TTC549 (cell line): ENCODE data around the gene PRSS23.
"Not testable (repeated sequence)": the region's sequence is repeated elsewhere in the genome, so short reads cannot be mapped to it uniquely, and the experiment has no call there.

Source experiments
- FAIRE-seq: peaks from 2 replicates; lab custom pipeline; 2012; peaks lifted over from hg19 to GRCh38; lab: Jason Lieb, UNC

The PRSS23 gene

GRCh38 chr11:86800076-86800959 lies at the start of gene PRSS23:
Gene PRSS23 (plus strand): TSS chr11:86800542. CDS start chr11:86807644, 7,102 bp downstream.
- no peak for FAIRE-seq

DNA sequence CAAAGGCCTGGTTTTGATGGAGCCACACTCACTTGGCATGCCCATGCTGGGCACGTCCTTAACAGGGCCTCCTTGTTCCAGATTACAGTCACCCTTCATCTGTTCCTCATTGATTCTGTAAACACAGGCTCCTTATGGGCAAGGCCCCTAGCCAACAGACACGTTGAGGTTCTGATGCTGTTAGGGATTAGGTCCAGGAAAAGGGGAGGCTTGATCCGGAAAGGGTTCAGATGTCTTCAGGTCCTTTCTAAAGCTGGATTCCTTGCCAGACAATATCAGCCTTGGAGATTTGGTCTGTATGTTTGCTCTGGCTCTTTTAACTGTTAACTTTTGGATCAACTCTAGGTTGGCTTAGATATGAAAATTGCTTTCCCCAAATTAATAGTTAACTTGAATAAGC lies 46.9 kb upstream of the PRSS23 start:
- FAIRE-seq = no peak

DNA sequence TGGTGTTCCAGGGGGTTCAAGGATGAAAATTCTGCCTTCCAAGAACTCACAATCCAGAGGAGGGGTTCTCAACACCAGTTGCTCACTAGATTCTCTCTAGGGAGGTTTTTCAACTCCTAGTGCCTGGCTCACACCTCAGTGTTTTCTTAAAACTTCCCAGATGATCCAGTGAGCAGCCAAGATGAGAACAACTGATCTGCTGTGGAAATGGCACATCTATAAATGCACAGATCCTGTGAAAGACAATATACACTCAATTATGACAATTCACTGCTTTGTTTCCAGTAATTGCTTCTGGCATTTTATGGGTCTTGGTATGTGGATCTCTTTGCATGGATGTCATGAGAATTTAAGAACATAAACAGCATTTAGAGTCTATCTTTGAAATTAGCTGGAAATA lies 45.2 kb upstream of the PRSS23 start:
- no peak for FAIRE-seq

GRCh38 chr11:86758171-86758570 lies 42.2 kb upstream of the PRSS23 start:
- FAIRE-seq = no peak

GRCh38 chr11:86760577-86760976 lies 39.8 kb upstream of the PRSS23 start:
- no peak for FAIRE-seq

DNA sequence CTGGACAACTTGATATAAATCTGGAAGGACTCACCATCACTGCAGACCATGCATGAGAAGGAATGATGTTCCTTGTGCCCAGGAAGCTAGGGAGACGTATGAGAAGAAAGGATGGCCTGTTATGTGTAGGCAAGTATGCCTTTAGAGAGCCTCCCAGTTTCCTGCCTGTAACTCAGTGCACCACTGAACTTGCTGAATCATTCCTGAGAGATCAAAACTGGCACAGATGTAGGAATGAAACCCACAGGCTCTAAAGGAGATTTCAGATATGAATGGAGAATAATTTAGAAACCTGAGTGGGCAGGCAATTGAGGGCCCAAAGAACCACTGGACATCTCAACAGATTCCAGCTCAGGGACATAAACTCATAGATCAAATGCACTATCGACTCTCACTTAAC lies 38.4 kb upstream of the PRSS23 start:
- FAIRE-seq = no peak

DNA sequence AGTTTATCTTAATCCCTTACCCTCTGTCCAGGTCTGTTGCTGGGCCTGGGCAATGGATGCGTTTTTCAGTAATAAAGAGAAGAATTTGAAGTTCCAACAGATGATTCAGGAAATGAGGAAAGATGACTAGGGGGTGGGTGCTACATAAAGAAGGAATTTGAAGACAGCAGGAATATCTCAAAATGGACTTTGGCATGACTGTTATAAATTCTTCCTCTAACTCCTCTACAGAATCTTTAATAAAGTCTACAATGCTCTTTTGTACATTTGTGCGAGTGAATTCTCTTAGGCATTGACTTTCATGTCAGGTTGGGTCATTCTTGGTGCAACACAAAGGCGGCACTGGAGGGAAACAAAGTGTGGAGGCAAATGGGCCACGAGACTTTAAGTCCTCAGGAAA lies 35.1 kb upstream of the PRSS23 start:
- FAIRE-seq = no peak

DNA sequence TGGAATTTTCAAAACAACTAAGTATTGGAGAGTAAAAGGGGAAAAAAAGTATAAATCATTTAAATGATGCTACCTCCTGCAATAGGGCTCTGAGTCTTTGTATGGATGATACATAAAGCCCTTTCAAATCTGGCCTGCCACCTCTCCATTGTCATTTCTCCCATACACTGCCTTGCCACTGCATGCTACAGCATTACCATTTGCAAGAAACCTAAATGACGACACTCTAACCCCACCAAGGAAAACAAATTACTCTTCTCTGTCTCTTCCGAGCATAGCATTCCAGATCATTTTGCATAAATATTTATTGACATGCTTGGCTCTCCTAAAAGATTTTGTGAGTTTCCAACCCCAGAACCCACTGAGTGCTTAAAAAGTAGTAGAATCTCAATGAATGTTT lies 34.5 kb upstream of the PRSS23 start:
- FAIRE-seq = no peak

DNA sequence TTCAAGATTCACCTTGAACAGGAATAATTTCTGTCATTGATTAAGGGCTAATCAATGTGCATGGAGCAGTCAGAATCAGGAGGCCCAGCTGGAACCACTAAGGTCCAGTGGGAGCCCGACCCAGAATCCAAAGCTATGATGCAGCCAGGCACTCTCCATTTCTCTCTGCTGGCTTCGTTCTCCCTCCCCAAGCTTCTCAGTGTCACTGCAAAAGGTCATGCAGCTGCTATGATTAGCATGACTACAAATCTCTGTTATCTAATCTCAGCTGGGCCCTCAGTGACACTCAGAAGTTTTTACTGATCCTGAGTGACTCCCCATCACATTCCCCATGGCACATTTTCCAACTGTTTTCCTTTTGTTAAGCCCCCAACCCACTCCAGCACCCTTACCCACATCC lies 31.1 kb upstream of the PRSS23 start:
- FAIRE-seq = no peak

GRCh38 chr11:86770473-86771027 lies 29.8 kb upstream of the PRSS23 start:
- FAIRE-seq = not testable (repeated sequence)

GRCh38 chr11:86772999-86773398 lies 27.3 kb upstream of the PRSS23 start:
- no peak for FAIRE-seq

- FAIRE-seq = no peak
Measured at GRCh38 chr11:86773513-86774252, 26.7 kb upstream of the PRSS23 start.

DNA sequence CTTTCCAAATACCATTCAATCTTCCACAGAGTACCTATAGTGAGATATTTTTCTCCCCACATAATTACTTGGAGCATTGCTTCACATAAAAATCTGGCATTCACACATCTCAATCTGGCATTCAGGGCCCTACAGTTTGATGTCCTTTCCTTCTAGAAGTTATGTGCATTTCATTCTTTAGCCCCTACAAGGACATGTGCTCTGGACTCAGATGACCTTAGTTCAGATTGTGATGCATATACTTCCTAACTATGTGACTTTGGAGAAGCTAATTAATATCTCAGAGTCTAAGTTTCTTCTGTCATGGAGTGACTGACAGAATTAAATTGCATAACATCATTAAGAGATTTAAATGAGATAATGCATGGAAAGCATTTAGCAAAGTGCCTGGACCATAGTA lies 25.9 kb upstream of the PRSS23 start:
- FAIRE-seq = no peak

- FAIRE-seq = no peak
Measured at GRCh38 chr11:86775361-86775760, 25.0 kb upstream of the PRSS23 start.

DNA sequence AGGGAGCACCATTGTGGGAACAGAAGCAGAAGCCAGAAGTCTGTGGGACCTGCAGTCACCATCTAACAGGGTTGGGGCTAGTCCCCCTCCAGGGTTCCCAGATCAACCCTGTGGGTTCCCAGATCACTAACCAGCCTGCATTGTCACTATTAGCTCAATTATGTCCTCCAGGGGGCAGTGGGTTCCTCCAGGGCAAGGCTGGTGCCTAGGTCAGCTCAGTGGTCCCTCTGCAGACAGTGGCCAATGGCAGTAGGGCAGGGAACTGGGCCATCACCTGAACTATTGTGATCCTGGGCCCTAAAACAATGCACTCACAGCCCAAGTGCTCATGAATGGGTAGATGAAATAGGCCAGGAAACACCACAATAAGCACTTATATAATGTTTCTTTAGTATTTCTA lies 18.8 kb upstream of the PRSS23 start:
- FAIRE-seq = no peak

DNA sequence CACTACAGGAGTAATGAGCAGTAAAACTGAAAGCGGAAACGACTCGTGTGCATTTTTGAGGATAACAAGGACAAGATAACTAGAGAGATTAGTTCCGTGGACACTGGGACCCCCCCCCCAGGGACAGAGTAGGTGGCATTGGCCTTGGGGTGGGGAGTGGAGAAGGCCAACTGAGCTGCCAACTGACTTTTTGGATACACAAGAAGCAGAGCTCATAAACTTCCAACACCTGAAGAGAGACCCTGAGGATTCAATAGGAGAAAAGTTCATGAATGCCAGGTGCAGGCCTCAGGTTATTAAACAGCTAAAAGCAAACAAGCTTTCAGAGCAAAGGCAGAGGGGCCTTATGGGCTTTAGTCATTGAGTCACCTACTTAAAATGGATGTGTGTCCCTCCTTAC lies 17.6 kb upstream of the PRSS23 start:
- no peak for FAIRE-seq

DNA sequence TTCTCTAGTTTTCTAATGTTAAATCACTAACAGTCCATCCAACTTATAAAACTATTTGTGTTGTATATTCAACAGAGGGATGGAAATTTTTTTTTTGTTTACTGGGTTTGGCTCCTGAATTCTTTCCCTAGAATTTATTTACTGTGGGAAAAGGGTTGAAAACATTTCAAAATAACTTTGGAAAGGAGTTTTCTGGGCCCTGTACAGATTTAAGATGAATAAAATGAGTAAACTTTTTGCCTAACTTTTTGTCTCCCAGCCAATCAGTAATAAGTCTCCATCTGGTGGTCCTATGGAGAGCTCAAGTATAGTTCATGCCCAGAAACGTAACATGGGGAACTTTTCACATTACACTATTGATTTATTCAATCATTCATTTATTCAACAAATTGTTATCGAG lies 16.7 kb upstream of the PRSS23 start:
- no peak for FAIRE-seq

DNA sequence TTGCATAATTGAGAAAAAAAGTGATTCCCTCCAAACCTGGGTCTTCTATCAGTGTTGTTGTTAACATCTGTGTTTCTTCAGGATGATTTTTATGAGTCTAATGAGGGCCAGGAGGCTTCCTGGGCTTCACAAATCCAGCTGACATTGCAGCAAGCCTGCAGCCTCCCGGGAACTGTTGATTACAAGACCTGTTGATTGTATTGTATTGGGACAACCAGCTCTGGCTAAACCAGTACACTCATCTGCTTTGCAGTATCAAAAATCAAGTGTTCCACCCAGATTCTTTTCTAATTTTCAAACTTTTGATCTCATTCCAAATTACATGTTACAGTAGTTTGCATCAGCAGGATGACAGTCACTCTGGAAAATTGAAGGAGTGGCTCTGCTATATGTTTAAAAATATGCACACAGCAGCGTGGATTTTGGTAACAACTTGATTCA lies 16.1 kb upstream of the PRSS23 start:
- FAIRE-seq = no peak

DNA sequence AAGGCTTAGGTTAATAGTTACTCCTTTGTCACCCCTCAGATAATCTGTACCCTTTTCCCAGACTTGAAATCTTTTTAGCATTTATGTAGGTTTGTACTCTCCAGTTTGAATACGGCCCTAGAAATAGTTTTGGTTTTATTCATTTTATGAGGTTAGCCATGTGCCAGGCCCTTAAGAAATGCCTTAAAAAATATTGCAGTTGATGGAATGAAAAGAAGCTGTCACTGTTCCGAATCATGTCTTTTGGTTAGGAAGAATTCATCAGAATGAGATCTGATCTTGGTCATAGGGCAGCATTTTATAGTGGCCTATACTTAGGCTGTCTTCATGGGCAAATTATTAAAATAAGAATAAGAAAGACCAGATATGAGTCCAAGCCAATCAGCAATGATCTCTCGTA lies 14.8 kb upstream of the PRSS23 start:
- no peak for FAIRE-seq

DNA sequence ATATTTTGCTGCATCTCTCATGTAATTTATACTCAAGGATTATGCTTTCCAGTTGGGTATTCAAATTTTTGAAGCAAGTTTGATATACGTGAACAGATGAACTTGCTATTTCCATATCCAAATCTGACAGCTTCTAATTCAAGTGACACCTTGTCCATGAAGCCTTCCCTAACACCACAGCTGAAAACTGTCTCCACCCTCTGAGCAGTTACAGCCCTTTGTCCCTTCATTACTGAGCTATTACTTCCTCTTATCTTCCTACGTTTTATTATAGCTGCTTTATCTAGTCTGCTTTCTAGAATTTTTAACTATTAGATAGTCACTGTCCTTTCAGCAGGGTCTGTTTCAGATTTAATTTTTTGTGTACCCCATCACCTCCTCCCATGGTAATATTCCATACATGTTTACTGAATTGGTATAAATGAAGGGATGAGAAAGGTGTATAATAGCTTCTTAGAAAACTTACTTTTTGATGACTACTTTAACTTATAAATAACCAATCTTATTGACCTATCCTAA lies 13.3 kb upstream of the PRSS23 start:
- FAIRE-seq = no peak

DNA sequence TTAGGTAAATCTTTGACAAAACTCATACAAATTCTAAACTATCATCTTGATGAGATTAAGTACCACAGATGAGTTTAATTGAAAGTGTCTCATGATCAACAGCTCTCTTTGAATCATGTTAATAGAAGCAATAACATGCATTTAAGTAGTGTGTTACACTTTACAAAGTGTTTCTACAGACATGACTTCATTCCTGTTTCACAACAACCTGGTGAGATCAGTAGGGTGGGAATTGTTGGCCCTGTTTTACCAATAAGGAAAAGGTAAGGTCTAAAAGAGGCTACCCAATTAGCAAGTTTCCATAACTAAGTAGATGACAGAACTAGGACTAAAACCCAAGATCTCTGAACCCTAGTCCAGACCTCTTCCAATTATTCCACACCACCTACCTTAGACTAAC lies 12.7 kb upstream of the PRSS23 start:
- no peak for FAIRE-seq

DNA sequence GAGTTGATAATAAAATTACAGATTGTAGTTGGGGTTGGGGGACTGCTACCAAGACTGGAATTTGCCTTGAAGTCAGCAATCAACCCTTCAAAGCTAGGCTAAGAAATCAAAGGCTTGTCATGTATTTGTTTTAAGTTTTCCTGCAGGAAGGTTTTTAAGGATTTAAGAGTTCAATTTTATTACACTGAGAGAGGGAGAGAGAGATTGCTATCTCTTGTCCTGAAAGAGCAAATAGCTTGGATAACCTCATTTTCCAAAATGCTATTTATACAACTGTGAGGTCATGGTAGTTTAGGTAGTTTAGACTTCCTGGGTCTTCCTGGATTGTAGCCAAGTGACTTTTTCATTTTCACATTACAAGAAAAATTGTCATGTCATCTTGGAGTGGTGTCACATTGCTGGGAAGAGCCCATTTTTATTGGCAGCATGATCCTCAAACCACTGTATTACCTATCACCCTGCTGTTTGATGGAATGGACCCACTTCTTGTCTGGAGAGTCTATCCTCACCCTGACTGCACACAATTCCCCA lies 10.1 kb upstream of the PRSS23 start:
- FAIRE-seq = no peak
